Gastroesophageal sphincter (tissue), 4 donors: ENCODE data around the gene ZNF253. TPM values are rescaled to one million over a fixed set of nuclear protein-coding genes. Genes with fewer than 3 reads are reported as not detected.
"Not testable (repeated sequence)": the region's sequence is repeated elsewhere in the genome, so short reads cannot be mapped to it uniquely, and the experiment has no call there.

Source experiments
- ATAC-seq: fragments of 150-250 bp; one replicate; pipeline ENCODE4 v1.9.1; 2016; ENCODE audit warnings: mild to moderate bottlenecking, moderate library complexity
- H3K27ac ChIP-seq, 4 donors: fragments of 200-600 bp; sonication (generic) in 3 of 4; 1 replicate in 3 of 4; 2 replicates in 1 of 4; pipeline ENCODE4 v1.5.1; 2016 to 2019
- H3K27me3 ChIP-seq: fragments of 200-600 bp; sonication (generic); one replicate; pipeline ENCODE4 v1.5.1; 2019
- H3K36me3 ChIP-seq, 2 donors: fragments of 200-600 bp; sonication (generic); one replicate each; pipeline ENCODE4 v1.5.1; 2019; ENCODE audit warnings: control low read depth in 1 of 2
- H3K4me1 ChIP-seq, 3 donors: fragments of 200-600 bp; sonication (generic); 1 replicate in 2 of 3; 2 replicates in 1 of 3; pipeline ENCODE4 v1.5.1; 2016 to 2019; ENCODE audit warnings: control low read depth in 2 of 3
- H3K4me3 ChIP-seq, 2 donors: fragments of 200-600 bp; sonication (generic); one replicate each; pipeline ENCODE4 v1.5.1; 2019; ENCODE audit warnings: mild to moderate bottlenecking in 1 of 2, moderate library complexity in 1 of 2
- H3K9me3 ChIP-seq, 3 donors: fragments of 200-600 bp; sonication (generic); one replicate each; pipeline ENCODE4 v1.5.1; 2017 to 2019; ENCODE audit warnings: control low read depth in 2 of 3
- CTCF ChIP-seq, 4 experiments: fragments of 200-600 bp in 2 of 4; fragments of 450-650 bp in 2 of 4; sonication (generic) in 1 of 4; IDR thresholded peaks; one replicate each; pipeline ENCODE4 v1.5.1; 2017 to 2019; ENCODE audit warnings: antibody characterized with exemption in 4 of 4, mild to moderate bottlenecking in 2 of 4, moderate library complexity in 2 of 4
- EP300 ChIP-seq: sonication (generic); formaldehyde crosslinking; IDR thresholded peaks from one replicate; pipeline ENCODE4 v1.6.1; 2017; ENCODE audit warnings: antibody characterized with exemption, mild to moderate bottlenecking
- POLR2A ChIP-seq, 2 donors: fragments of 450-650 bp; IDR thresholded peaks; one replicate each; pipeline ENCODE4 v1.6.1; 2017; ENCODE audit warnings: antibody characterized with exemption in 2 of 2, mild to moderate bottlenecking in 2 of 2, moderate library complexity in 1 of 2
- POLR2AphosphoS5 ChIP-seq: sonication (generic); formaldehyde crosslinking; IDR thresholded peaks from one replicate; pipeline ENCODE4 v1.6.1; 2017; ENCODE audit warnings: antibody characterized with exemption
- WGBS, 2 donors: methylation state at CpG; one replicate each; pipeline ENCODE4 v1.1.5; 2018; ENCODE audit warnings: low coverage in 1 of 2; 5-methylcytosine and 5-hydroxymethylcytosine counted together
- total RNA-seq, 4 donors: library from RNA; depleted of rRNA; stranded (reverse); fragments of >200 nt; gene quantifications; one replicate each; pipeline ENCODE4 v1.1.0, GENCODE V29; 2016

The ZNF253 gene
- total RNA-seq, 4 donors from 2014 or later = 7.0 to 17.3 (median 9.5) TPM

- Histone ChIP-seq H3K27me3 (no peaks in the 10 kb centered on the region), H3K9me3 (peaks cover 0 to 7% (median 0%) of the 10 kb centered on the region in 3 donors), H3K36me3 (peaks cover 0 to 6% of the 10 kb centered on the region in 2 donors), H3K4me1 (peaks cover 0 to 49% (median 8%) of the 10 kb centered on the region in 3 donors), H3K4me3 (peak within 1 kb of the TSS; percentile 59 to 82), H3K27ac (peak within 1 kb of the TSS; percentile 77 to 96 (median 92))
- TF ChIP-seq CTCF (IDR thresholded peaks at IDR 0.05) = no peak
- TF ChIP-seq EP300 = no peak
- peak; percentile 84 to 91 for TF ChIP-seq POLR2A (IDR thresholded peaks at IDR 0.05)
- TF ChIP-seq POLR2AphosphoS5 = peak; percentile 95
- 0% methylated on average over 7 of the region's 28 CpGs; no CpG with 5 or more reads in 1 of the 2 donors for WGBS, 2 donors
- ATAC-seq = peak; percentile 99
These were observed 44.2 kb upstream of the ZNF253 start, which contains the start of gene ZNF506 for GRCh38 chr19:19821366-19821951. Gene ZNF506 (minus strand): TSS chr19:19821750. CDS start chr19:19821603, 147 bp downstream.

GRCh38 chr19:19821976-19822375, 43.7 kb upstream of the ZNF253 start:
- not testable (repeated sequence) for H3K36me3 ChIP-seq, H3K27me3 ChIP-seq, H3K9me3 ChIP-seq, ATAC-seq
- 5 to 6% methylated on average over 11 of the region's 11 CpGs for WGBS, 2 donors
- peak overlapping the region; percentile 59 to 82 for H3K4me3 ChIP-seq
- peaks cover 0 to 44% (median 8%) of the 10 kb centered on the region in 3 donors for H3K4me1 ChIP-seq
- peak overlapping the region; percentile 77 to 96 (median 90) for H3K27ac ChIP-seq

GRCh38 chr19:19823916-19824315, 41.8 kb upstream of the ZNF253 start:
- peaks cover 0 to 22% (median 0%) of the 10 kb centered on the region in 3 donors for H3K9me3 ChIP-seq
- no peak overlapping the region for H3K4me3 ChIP-seq
- TF ChIP-seq EP300 (no peak), POLR2AphosphoS5 (no peak), POLR2A (IDR thresholded peaks at IDR 0.05) (no peak), CTCF (IDR thresholded peaks at IDR 0.05) (no peak)
- peaks cover 0 to 25% (median 8%) of the 10 kb centered on the region in 3 donors for H3K4me1 ChIP-seq
- H3K27ac ChIP-seq = no peak overlapping the region
- H3K27me3 ChIP-seq = no peaks in the 10 kb centered on the region
- peaks cover 0 to 6% of the 10 kb centered on the region in 2 donors for H3K36me3 ChIP-seq
- WGBS, 2 donors = 80 to 94% methylated on average over 2 of the region's 2 CpGs
- no peak for ATAC-seq

GRCh38 chr19:19826875-19827274, 38.8 kb upstream of the ZNF253 start:
- ATAC-seq = no peak
- no peaks in the 10 kb centered on the region for H3K27me3 ChIP-seq
- TF ChIP-seq POLR2A (IDR thresholded peaks at IDR 0.05) = no peak
- TF ChIP-seq EP300 = no peak
- no peak for TF ChIP-seq POLR2AphosphoS5
- no peak for TF ChIP-seq CTCF (IDR thresholded peaks at IDR 0.05)
- no peak overlapping the region for H3K27ac ChIP-seq
- H3K4me1 ChIP-seq = peaks cover 0 to 5% (median 0%) of the 10 kb centered on the region in 3 donors
- no peak overlapping the region for H3K4me3 ChIP-seq
- WGBS, 2 donors = 89 to 100% methylated on average over 1 to 11 of the region's 11 CpGs
- H3K36me3 ChIP-seq = no peaks in the 10 kb centered on the region
- peaks cover 0 to 51% (median 0%) of the 10 kb centered on the region in 3 donors for H3K9me3 ChIP-seq

- Histone ChIP-seq H3K27ac (no peak overlapping the region), H3K4me3 (no peak overlapping the region), H3K27me3 (no peaks in the 10 kb centered on the region), H3K4me1 (no peaks in the 10 kb centered on the region), H3K36me3 (no peaks in the 10 kb centered on the region), H3K9me3 (peaks cover 0 to 92% (median 2%) of the 10 kb centered on the region in 3 donors)
- no peak for ATAC-seq
- no peak for TF ChIP-seq POLR2A (IDR thresholded peaks at IDR 0.05)
- no peak for TF ChIP-seq CTCF (IDR thresholded peaks at IDR 0.05)
- no peak for TF ChIP-seq POLR2AphosphoS5
- no peak for TF ChIP-seq EP300
These were observed 30.1 kb upstream of the ZNF253 start for GRCh38 chr19:19835560-19836038.
